HG03460 (cell line): ENCODE data around the gene ADAD2.
A peak's percentile ranks its signal among the peaks of the same experiment; 100 is the strongest.

Experiments used
- ATAC-seq: cut with Tn5 transposase; IDR thresholded peaks from one replicate; pipeline ENCODE4 v1.9.1; 2021; ENCODE audit not compliant: unreplicated experiment

ADAD2 gene

DNA sequence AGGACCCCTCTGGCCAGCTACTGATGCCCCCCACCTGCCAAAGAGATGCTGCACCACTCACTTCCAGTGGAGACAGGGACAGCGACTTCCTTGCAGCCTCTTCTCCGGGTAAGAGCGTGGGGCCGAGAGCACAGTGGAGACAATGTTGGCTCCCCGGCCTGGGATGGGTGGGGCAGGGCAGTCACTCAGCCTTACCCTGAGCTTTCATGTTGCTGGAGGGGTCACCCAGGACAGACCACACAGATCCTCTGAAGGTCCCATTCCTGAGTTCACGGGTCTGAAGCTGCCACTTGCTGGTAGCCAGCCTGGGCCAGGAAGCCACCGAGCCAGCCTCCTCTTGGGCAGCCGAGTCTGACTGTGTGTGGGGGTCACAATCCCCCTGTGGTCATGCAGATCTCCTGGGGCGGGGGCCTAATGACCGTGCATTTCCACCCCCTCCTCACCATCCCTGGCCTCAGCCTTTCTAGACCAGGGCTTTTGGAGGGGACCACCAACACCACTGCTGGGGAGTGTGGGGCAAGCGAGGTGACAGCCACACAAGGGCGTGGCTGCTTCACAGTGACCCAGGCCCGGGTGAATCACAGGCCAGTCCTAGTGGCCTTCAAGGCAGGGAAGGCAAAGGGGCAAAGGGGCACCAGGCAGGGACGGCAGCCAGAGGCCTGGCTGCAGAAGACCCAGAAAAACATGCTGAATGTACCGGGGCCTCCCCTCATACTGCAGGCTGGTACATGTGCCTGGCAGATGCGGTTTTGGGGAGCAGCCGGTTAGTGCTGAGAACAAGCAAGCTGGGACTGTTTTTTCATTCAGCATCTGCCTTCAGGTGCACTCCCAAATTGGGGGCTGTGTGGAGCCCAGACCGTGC, 14.5 kb upstream of the ADAD2 start:
- no peak for ATAC-seq

DNA sequence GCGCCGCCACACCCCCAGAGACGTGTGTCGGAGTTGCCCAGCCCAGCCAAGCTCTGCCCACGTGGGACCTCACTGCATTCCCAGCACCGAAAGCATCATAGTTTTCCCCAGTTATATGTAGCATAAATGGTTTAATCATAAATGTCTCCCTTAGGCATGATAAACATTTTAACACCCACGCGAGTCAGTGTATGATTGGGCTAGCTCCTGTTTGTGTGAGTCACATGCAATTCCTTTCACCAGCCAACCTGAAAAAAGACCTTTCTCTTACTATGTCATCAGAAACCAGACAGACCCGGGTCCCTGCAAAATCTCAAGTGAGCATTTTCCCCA, 13.2 kb upstream of the ADAD2 start:
- no peak for ATAC-seq

DNA sequence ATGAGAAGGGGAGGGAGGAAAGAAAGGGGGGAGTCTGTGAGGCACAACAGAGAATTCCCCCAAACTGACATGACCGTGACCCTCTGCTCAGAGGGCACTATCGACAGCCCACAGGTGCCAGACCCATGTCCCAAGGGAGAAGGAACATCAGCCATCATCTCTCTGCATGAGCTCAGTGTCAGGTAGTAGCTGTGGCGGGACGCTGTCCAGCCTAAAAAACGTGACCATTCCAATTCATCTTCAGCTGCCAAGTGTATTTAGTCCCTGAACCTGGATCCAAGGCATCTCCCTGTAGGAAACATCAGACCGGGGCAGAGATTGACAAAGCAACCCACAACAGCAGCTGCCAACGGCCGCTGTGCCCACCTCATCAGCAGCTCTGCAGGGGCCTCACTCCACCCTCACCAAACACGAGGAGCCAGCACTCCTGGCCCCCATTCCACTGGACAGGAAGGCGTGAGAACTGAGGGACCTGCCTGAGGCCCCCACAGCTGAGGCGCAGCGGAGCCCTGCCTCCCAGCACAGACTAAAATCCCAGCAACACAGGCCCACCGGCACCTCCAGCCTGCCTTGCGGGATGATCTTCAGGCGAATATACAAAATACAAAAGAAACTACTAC, 12.7 kb upstream of the ADAD2 start:
- ATAC-seq, result no peak

DNA sequence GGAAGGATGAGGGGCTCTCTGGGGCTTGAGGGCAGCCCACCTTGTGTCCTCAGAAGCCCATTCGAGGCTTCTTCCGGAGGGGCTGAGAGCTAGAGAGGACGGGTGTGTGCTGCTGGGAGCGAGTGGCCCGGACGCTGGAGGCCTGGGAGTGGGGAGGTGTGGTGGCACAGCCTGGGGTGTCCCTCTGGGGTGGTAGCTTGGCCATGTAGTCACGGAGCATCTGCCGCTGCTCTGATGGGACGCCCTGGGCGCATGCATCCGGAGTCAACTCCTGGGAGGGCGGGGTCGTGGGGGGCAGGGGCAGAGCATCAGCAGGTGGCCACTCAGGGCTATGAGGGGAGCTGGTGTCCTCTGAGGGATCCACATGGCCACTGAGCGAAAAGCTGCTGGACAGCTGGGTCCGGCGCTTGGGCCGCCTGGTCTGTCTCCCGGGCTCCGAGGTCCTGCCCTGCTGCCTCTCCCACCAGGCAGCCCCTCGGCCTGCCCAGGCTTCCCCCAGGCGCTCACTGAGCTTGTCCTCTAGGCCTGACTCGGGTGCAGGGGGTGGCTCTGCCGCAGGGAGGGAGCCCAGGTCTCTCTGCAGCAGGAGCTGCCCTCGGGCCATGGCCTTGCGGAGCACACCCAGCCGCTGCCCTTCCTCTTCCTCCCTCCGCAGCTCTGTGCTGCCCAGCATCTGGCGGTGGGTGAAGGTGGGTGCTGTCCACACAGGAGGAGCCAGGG, 11.9 kb upstream of the ADAD2 start:
- ATAC-seq, result no peak

DNA sequence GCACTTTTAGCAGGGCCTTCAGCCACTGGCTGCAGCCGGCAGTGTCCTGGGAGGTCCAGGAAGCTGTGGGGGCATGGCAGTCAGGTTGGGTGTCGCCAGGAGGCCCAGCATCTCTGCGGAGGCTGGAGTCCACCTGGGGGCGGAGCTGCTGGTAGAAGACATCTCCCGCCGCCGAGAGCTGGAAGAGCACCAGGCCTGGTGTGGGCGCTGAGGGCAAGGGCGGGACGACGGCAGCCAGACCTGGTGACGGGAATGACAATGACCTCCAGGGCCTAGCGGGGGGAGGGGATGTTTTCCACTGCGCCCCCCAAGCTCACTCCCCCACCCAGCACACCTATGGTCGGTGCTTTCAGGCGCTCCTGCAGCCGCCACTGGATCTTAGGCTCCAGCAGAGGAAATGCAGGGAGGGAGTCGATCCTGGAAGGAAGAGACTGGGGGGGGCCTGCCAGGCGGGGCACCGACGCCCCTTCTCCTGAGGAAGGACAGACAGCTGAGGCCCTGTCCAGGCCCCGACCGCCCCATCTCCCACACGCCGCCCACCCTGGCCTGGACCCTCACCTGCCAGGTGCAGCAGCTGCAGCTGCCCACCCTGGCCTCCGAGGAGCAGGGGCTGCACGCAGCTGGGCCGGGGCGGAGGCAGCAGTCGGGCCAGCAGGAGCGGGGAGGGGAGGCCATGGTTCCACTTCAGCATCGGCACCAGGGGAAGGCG, 11.2 kb upstream of the ADAD2 start:
- no peak for ATAC-seq

DNA sequence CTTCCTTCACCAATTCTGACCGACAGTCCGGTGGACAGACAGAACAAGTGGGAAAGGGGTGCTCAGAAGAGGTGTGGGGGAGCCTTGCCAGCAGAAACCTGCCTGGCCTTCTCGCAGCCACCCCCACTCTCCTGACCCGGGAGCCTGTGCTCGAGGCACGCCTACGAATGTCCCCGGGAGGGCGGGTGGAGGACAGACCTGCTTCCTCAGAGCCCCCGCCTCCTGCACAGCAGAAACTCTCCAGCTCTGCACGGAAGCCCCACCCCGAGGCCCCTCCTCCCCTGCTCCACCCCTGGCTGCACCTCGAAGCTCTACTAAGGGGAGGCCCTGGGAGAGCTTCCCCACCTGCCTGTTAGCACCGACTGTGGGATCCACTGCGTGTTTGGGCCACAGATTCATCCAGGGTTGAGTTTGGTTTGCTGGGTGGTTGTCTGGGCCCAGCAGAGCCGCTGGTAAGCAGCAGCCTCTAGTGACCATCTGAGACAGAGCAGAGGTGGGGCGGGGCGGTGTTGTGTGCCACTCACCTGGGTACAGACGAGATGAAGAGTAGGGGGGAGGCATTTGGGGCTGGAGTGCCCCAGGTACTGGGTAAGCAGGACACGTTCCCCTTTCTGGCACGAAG, 10.3 kb upstream of the ADAD2 start:
- ATAC-seq, result no peak

DNA sequence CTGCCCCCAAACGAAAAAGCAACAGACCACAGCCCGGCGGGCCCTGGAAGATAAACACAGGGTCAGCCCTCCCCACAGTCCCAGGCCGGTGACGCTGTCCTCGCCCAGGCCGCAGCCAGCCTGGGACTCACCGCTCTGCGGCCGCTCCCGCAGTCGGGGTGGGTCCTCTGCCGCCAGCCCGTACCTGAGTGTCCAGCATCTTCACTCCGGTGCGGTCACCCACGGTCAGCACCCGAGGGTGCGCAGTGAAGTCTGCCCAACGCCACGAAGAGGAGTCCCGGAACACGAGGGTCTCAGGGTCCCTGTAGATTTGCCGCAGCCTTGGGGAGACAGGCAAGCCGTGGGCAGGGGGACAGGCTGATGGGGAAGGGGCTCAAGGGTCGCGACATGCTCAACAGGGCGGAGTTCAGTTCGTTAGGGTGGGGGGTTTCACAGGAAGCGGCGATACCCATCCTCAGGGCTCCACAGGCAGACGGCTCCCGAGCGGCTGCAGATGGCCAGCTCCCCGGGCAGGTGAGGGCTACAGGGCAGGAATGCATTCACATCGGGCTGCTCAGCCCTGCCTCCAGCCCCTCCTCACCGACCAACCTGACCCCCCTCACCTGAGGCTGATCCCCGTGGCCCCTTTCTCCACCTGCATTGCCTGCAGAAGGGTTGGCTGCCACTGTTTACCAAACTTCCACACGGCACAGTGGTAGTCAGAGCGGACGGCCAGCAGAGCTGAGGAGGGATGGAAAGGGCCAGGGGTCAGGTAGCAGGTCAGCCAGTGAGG, 9.6 kb upstream of the ADAD2 start:
- no peak for ATAC-seq

DNA sequence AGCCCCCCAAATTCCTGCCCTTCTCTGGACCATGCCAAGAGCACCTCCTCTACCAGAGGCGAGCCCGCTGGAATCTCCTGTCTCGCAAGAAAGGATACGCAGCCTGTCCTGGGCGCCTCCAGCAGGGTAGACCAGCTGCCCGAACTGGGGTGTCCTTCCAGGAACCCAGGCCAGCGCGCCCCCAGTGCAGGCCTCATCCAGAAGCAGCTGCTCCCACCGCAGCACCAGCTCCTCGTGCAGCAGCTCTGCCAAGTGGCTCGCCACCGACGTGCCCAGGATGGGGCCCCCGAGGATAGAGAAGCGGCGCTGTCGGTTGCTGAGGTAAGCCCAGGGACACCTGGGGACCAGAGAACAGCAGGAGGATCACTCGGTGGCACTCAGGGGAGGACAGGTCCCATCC, 8.9 kb upstream of the ADAD2 start:
- ATAC-seq, result no peak

DNA sequence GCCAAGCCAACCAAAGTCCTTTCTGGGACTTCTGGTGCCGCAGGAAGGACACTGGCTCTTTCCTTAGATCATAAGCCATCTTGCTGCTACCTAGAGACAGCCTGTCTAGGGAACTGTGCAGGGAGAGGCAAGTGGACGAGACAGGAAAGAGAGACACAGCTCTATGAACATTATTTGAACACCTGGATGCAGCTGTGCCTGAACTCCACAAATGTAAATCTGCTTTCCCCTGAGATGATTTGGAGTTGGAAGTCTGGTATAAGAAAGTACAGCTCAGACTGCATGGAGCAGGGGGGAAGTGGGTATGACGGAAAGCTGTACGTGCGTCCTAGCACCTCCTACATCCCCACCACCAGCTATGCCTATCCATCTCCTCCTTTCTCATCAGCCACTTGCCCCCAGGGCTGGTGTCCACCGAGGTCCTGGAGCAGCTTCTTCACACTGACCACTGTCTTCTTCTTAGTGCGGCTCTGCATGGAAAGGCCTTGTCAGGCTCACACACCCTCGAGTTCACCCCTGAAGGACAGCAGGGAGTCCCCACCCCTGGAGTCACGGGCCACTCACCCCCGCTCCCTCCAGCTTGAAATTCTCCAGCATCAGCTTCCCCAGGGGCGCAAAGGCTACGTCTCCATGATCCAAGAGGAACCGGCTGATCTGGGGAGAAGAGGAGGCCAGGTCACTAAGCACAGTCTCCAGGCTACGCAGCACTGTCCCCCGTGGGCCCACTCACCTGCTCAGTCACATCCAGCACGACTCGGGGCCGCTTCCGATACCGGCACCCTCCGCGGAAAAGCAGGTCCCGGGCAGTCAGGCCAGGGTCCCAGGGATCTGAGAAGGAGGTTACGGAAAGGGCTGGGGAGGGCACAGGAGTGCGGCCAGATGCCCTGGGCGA, 8.0 kb upstream of the ADAD2 start:
- ATAC-seq, result no peak

DNA sequence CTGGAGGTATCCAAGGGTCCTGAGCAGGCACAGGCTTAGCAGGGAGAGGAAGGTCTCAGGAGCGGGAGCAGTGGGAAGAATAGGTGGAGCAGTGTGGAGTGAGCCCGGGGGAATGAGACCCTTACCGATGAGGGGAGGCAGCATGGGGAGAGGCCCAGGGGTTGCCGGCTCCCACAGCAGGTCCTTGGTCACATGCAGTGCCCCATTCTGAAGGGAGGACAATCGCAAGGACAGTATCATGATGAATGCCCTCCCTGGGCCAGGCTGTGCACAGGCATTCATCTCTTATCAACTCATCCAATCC, 7.4 kb upstream of the ADAD2 start:
- ATAC-seq, result no peak

DNA sequence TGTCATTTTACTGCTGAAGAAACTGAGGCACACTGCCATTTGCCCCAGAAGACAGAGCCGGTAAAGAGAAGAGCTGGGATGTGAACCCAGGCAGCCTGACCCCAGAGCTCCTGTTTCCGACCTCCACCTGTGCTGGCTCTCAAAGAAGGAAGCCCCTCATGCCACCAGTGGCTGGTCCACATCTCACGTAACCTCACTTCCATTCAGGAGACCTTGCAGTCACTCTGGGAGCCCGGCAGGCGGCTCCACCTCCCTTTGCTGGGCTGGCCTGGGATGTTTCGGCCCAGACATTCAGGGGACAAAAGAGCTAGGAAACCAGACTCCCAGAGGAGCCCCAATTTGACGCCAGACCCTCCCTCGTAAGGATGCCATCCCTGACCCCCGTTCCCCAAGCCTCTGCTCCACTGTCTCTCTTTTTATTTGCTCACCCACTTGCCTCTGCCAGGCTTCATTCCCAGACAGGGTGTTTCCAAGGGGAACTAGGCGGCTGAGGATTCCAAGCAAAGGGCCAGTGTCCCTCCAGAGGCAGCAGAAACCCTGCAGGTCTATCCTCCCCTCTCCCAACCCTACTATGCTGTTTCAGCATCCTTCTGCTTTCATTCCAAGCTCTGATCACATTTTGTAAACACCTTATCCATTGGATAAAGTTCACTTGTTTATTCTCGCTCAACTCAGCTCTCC, 6.9 kb upstream of the ADAD2 start:
- ATAC-seq, result no peak

DNA sequence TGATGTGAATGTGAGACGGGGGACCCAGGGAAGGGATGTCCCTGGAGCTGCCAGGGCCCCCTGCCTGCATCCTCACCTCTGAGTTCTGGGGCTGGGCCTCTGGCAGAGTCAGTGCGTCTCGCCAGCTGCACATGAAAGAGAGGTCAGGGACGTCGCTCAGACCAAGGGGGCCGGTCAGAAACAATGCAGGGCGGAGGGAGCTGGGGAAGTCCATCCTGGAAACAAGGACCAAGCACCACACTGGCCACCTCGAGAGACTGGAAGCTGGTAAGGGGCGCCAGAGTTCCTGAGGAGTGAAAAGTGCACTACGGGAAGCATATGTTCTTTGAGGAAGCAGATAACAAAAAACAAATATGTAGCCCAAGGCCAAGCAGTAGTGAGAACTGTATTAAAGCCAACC, 6.2 kb upstream of the ADAD2 start:
- no peak for ATAC-seq

DNA sequence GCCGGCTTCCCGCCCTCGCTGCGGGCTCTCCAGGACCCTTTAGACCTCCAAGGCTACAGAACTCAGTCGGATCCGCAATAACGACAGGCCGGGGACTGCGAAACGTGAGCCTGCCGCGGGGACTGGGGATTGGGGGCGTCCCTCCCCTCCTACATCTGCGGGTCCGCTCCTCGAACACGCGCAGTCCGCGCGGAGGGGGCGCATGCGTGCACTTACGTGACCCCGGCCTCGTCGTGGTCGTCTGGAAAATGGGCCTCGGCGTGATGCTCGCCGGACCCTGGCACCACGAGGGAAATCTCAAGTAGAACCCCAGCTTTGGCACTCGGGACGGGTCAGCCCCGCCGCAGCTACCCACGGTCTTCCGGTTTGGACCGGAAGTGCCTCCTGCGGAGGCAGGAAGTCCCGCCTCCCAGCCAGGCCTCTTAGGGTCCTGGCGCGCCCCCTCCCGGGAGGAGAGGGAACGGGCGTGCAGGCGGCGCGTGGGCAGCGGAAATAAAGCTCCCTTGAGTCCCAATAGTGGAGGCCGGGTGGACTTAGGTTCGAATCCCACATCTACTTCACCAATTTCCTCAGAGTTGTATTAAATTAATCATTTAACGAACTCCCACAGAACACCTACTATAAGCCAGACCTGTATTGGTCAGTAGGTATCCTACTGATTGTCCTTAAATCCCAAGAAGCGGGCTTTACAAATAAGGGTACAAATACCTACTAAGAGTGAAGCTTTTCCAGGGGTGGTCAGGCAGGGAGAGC, 4.1 kb upstream of the ADAD2 start, which contains the start of gene TAF1C:
Gene TAF1C (minus strand): TSS at position 373 of the 753 bp plus-strand sequence. CDS start 2,069 bp downstream, outside the sequence.
- ATAC-seq, result peak; percentile 95

DNA sequence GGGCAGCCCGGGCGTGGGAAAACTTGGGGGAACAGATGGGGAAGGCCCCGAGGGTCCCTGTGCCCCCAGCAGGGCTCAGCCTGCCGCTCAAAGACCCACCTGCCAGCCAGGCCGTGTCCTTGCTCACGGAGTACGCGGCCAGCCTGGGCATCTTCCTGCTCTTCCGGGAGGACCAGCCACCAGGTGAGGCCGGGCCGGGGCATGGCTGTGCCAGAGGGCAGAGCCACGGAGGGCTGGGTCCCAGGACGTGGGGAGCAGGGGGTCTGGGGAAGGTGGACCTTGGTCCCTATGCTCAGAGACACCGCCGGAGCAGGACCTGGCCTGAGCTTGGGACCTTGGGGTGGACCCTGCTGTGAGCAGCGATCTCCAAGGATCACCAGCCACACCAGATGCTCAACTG, 509 bp downstream of the ADAD2 start:
- ATAC-seq, result no peak

DNA sequence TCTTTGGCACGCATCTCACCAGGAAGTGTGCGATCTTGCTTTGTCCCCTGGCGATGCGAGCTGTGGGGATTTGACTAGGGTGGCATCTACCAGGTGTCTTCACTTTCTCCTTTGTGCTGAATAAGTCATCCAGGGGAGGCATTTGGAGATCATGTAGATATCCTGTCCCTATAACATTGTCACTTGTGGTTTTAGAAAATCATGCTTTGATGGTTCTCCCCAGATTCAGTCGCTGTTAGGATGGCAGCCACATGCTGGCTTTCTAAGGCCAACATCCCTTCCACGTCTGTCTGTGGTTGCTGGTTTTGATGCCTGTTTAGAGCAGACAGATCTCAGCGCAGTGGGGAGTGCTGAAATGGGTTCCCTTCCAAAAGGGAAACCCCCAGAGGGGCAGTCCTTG, 2.5 kb downstream of the ADAD2 start:
- ATAC-seq, result no peak

DNA sequence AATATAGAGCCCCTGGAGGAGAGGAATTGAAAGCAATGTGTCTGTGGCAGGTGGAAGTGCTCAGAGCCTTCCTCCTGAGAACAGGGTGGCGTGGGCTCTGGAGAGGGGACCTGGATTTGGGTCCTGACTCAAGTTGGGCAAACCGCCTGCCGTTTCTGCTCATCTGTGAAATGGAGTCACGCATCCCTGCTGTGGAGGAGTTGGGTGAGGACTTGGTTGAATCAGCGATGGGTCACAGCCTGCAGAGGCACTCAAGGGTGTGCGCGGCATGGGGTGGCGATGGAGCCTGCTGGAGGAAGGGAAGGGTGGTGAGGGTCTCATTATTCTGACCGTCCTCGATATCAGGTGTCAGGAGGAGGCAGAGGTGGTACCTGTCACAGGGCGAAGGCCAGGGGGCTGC, 3.1 kb downstream of the ADAD2 start:
- no peak for ATAC-seq

DNA sequence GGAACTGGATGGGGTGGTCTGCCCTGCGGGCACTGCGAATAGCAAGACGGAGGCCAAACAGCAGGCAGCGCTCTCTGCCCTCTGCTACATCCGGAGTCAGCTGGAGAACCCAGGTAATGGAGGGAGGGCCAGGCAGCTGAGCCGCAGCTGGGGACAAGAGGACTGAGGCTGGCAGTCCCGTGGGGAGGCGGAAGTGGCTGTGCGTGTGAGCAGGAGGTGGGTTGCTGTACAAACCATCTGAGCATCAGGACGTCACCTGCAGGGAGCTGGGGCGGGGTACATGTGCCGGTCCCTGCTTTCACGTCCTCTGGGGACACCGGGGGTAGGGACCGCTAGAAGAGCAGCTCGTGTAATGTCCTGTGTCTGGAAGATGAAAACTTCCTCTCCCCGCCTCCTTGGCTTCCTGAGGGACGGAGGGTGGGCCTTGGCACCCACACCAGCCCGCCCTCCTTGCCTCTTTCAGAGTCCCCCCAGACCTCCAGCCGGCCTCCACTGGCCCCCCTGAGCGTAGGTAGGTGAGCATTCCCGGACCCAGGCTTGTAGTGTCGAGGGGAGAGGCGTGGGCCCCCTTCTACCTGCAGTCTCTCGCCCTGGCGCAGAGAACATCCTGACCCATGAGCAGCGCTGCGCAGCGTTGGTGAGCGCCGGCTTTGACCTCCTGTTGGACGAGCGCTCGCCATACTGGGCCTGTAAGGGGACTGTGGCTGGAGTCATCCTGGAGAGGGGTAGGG, 3.7 kb downstream of the ADAD2 start:
- peak; percentile 71 for ATAC-seq
